Measurements from ENCODE around the gene SYT9. TPM values are rescaled to one million over a fixed set of nuclear protein-coding genes. Genes with fewer than 3 reads are reported as not detected.

SYT9 gene
- total and polyA plus RNA-seq, 2 donors: 0.05 to 0.07 TPM

GRCh38 chr11:7422544-7423331, 171.0 kb downstream of the SYT9 start:
- DNase-seq (ENCODE audit: low read depth in 6 of 9, low spot score in 9 of 9): peak in 1 of 9 donors; percentile 22
- H3K27me3 ChIP-seq (ENCODE audit: control insufficient read depth in 2 of 2, insufficient read depth in 1 of 2, low read length in 1 of 2): no peaks in the 10 kb centered on the region
- no peak overlapping the region for H3K27ac ChIP-seq (ENCODE audit: low read depth in 1 of 2, low read length in 1 of 2)
- 52% methylated on average over 5 of the region's 5 CpGs for WGBS
- H3K9me3 ChIP-seq (ENCODE audit: control insufficient read depth in 2 of 2, insufficient read depth in 1 of 2, low read length in 1 of 2): no peaks in the 10 kb centered on the region
- H3K36me3 ChIP-seq (ENCODE audit: control insufficient read depth in 2 of 2, insufficient read depth in 2 of 2, low read length in 1 of 2): no peaks in the 10 kb centered on the region
- no peak overlapping the region for H3K4me3 ChIP-seq (ENCODE audit: low read length in 2 of 2)
- H3K4me1 ChIP-seq (ENCODE audit: control insufficient read depth in 2 of 2, insufficient read depth in 2 of 2, low read length in 2 of 2): no peaks in the 10 kb centered on the region

GRCh38 chr11:7423946-7424345, 172.2 kb downstream of the SYT9 start:
- Histone ChIP-seq H3K9me3 (ENCODE audit: control insufficient read depth in 2 of 2, insufficient read depth in 1 of 2, low read length in 1 of 2) (no peaks in the 10 kb centered on the region), H3K36me3 (ENCODE audit: control insufficient read depth in 2 of 2, insufficient read depth in 2 of 2, low read length in 1 of 2) (no peaks in the 10 kb centered on the region), H3K4me3 (ENCODE audit: low read length in 2 of 2) (no peak overlapping the region), H3K27ac (ENCODE audit: low read depth in 1 of 2, low read length in 1 of 2) (no peak overlapping the region), H3K27me3 (ENCODE audit: control insufficient read depth in 2 of 2, insufficient read depth in 1 of 2, low read length in 1 of 2) (no peaks in the 10 kb centered on the region), H3K4me1 (ENCODE audit: control insufficient read depth in 2 of 2, insufficient read depth in 2 of 2, low read length in 2 of 2) (no peaks in the 10 kb centered on the region)
- 95% methylated on average over 3 of the region's 3 CpGs for WGBS
- no peak for DNase-seq (ENCODE audit: low read depth in 6 of 9, low spot score in 9 of 9)

- Histone ChIP-seq H3K27ac (ENCODE audit: low read depth in 1 of 2, low read length in 1 of 2) (no peak overlapping the region), H3K27me3 (ENCODE audit: control insufficient read depth in 2 of 2, insufficient read depth in 1 of 2, low read length in 1 of 2) (no peaks in the 10 kb centered on the region), H3K9me3 (ENCODE audit: control insufficient read depth in 2 of 2, insufficient read depth in 1 of 2, low read length in 1 of 2) (no peaks in the 10 kb centered on the region), H3K4me3 (ENCODE audit: low read length in 2 of 2) (no peak overlapping the region), H3K36me3 (ENCODE audit: control insufficient read depth in 2 of 2, insufficient read depth in 2 of 2, low read length in 1 of 2) (no peaks in the 10 kb centered on the region), H3K4me1 (ENCODE audit: control insufficient read depth in 2 of 2, insufficient read depth in 2 of 2, low read length in 2 of 2) (no peaks in the 10 kb centered on the region)
- no peak for DNase-seq (ENCODE audit: low read depth in 6 of 9, low spot score in 9 of 9)
- WGBS: 97% methylated on average over 3 of the region's 3 CpGs
Measured at GRCh38 chr11:7427733-7428132, 176.0 kb downstream of the SYT9 start.

GRCh38 chr11:7428196-7428595, 176.5 kb downstream of the SYT9 start:
- 95% methylated on average over 2 of the region's 2 CpGs for WGBS
- Histone ChIP-seq H3K9me3 (ENCODE audit: control insufficient read depth in 2 of 2, insufficient read depth in 1 of 2, low read length in 1 of 2) (no peaks in the 10 kb centered on the region), H3K36me3 (ENCODE audit: control insufficient read depth in 2 of 2, insufficient read depth in 2 of 2, low read length in 1 of 2) (no peaks in the 10 kb centered on the region), H3K4me1 (ENCODE audit: control insufficient read depth in 2 of 2, insufficient read depth in 2 of 2, low read length in 2 of 2) (no peaks in the 10 kb centered on the region), H3K4me3 (ENCODE audit: low read length in 2 of 2) (no peak overlapping the region), H3K27me3 (ENCODE audit: control insufficient read depth in 2 of 2, insufficient read depth in 1 of 2, low read length in 1 of 2) (no peaks in the 10 kb centered on the region), H3K27ac (ENCODE audit: low read depth in 1 of 2, low read length in 1 of 2) (no peak overlapping the region)
- DNase-seq (ENCODE audit: low read depth in 6 of 9, low spot score in 9 of 9): no peak

- Histone ChIP-seq H3K36me3 (ENCODE audit: control insufficient read depth in 2 of 2, insufficient read depth in 2 of 2, low read length in 1 of 2) (no peaks in the 10 kb centered on the region), H3K4me3 (ENCODE audit: low read length in 2 of 2) (no peak overlapping the region), H3K27ac (ENCODE audit: low read depth in 1 of 2, low read length in 1 of 2) (no peak overlapping the region), H3K27me3 (ENCODE audit: control insufficient read depth in 2 of 2, insufficient read depth in 1 of 2, low read length in 1 of 2) (no peaks in the 10 kb centered on the region), H3K9me3 (ENCODE audit: control insufficient read depth in 2 of 2, insufficient read depth in 1 of 2, low read length in 1 of 2) (no peaks in the 10 kb centered on the region), H3K4me1 (ENCODE audit: control insufficient read depth in 2 of 2, insufficient read depth in 2 of 2, low read length in 2 of 2) (no peaks in the 10 kb centered on the region)
- 98% methylated on average over 2 of the region's 2 CpGs for WGBS
- no peak for DNase-seq (ENCODE audit: low read depth in 6 of 9, low spot score in 9 of 9)
Measured at GRCh38 chr11:7430496-7430895, 178.8 kb downstream of the SYT9 start.

- no peak overlapping the region for H3K27ac ChIP-seq (ENCODE audit: low read depth in 1 of 2, low read length in 1 of 2)
- H3K4me1 ChIP-seq (ENCODE audit: control insufficient read depth in 2 of 2, insufficient read depth in 2 of 2, low read length in 2 of 2): no peaks in the 10 kb centered on the region
- H3K27me3 ChIP-seq (ENCODE audit: control insufficient read depth in 2 of 2, insufficient read depth in 1 of 2, low read length in 1 of 2): no peaks in the 10 kb centered on the region
- DNase-seq (ENCODE audit: low read depth in 6 of 9, low spot score in 9 of 9): no peak
- 27% methylated on average over 2 of the region's 2 CpGs for WGBS
- no peak overlapping the region for H3K4me3 ChIP-seq (ENCODE audit: low read length in 2 of 2)
- no peaks in the 10 kb centered on the region for H3K36me3 ChIP-seq (ENCODE audit: control insufficient read depth in 2 of 2, insufficient read depth in 2 of 2, low read length in 1 of 2)
- no peaks in the 10 kb centered on the region for H3K9me3 ChIP-seq (ENCODE audit: control insufficient read depth in 2 of 2, insufficient read depth in 1 of 2, low read length in 1 of 2)
Measured at GRCh38 chr11:7435176-7435575, 183.5 kb downstream of the SYT9 start.

- no peak for DNase-seq (ENCODE audit: low read depth in 6 of 9, low spot score in 9 of 9)
- Histone ChIP-seq H3K27me3 (ENCODE audit: control insufficient read depth in 2 of 2, insufficient read depth in 1 of 2, low read length in 1 of 2) (no peaks in the 10 kb centered on the region), H3K27ac (ENCODE audit: low read depth in 1 of 2, low read length in 1 of 2) (no peak overlapping the region), H3K36me3 (ENCODE audit: control insufficient read depth in 2 of 2, insufficient read depth in 2 of 2, low read length in 1 of 2) (no peaks in the 10 kb centered on the region), H3K4me1 (ENCODE audit: control insufficient read depth in 2 of 2, insufficient read depth in 2 of 2, low read length in 2 of 2) (no peaks in the 10 kb centered on the region), H3K9me3 (ENCODE audit: control insufficient read depth in 2 of 2, insufficient read depth in 1 of 2, low read length in 1 of 2) (no peaks in the 10 kb centered on the region), H3K4me3 (ENCODE audit: low read length in 2 of 2) (no peak overlapping the region)
- WGBS: 100% methylated on average over 1 of the region's 1 CpG
Measured at GRCh38 chr11:7436146-7436545, 184.4 kb downstream of the SYT9 start.

GRCh38 chr11:7436657-7437056, 185.0 kb downstream of the SYT9 start:
- H3K9me3 ChIP-seq (ENCODE audit: control insufficient read depth in 2 of 2, insufficient read depth in 1 of 2, low read length in 1 of 2): no peaks in the 10 kb centered on the region
- H3K27me3 ChIP-seq (ENCODE audit: control insufficient read depth in 2 of 2, insufficient read depth in 1 of 2, low read length in 1 of 2): no peaks in the 10 kb centered on the region
- no peaks in the 10 kb centered on the region for H3K36me3 ChIP-seq (ENCODE audit: control insufficient read depth in 2 of 2, insufficient read depth in 2 of 2, low read length in 1 of 2)
- DNase-seq (ENCODE audit: low read depth in 6 of 9, low spot score in 9 of 9): peak in 2 of 9 donors; percentile 5 to 8
- no peak overlapping the region for H3K4me3 ChIP-seq (ENCODE audit: low read length in 2 of 2)
- WGBS: 23% methylated on average over 5 of the region's 5 CpGs
- no peak overlapping the region for H3K27ac ChIP-seq (ENCODE audit: low read depth in 1 of 2, low read length in 1 of 2)
- H3K4me1 ChIP-seq (ENCODE audit: control insufficient read depth in 2 of 2, insufficient read depth in 2 of 2, low read length in 2 of 2): no peaks in the 10 kb centered on the region

- Histone ChIP-seq H3K4me1 (ENCODE audit: control insufficient read depth in 2 of 2, insufficient read depth in 2 of 2, low read length in 2 of 2) (no peaks in the 10 kb centered on the region), H3K36me3 (ENCODE audit: control insufficient read depth in 2 of 2, insufficient read depth in 2 of 2, low read length in 1 of 2) (no peaks in the 10 kb centered on the region), H3K27ac (ENCODE audit: low read depth in 1 of 2, low read length in 1 of 2) (no peak overlapping the region), H3K4me3 (ENCODE audit: low read length in 2 of 2) (no peak overlapping the region), H3K9me3 (ENCODE audit: control insufficient read depth in 2 of 2, insufficient read depth in 1 of 2, low read length in 1 of 2) (no peaks in the 10 kb centered on the region), H3K27me3 (ENCODE audit: control insufficient read depth in 2 of 2, insufficient read depth in 1 of 2, low read length in 1 of 2) (no peaks in the 10 kb centered on the region)
- DNase-seq (ENCODE audit: low read depth in 6 of 9, low spot score in 9 of 9): no peak
- WGBS: 92% methylated on average over 3 of the region's 3 CpGs
Measured at GRCh38 chr11:7437696-7438095, 186.0 kb downstream of the SYT9 start.

Measured in thymus (tissue), 11 donors.